ENCODE data around the gene ATP9A.

DNA sequence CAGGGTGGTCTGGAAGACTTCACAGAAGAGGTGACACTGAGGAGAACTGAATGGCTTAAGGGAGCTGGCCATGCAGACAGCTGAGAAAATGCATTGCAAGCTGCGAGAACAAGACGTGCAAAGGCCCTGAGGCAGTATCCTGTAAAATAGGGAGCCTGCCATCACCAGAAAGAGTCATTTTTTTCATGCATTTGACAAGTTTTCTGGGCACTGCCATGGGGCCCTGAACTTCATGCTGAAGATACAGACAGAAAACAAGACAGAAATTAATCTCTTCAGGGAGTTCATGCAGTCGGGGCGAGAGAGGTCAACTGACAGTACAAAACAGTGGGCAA is 196.8 kb downstream of the ATP9A start:
- no peak for TF ChIP-seq CTCF (IDR thresholded peaks at IDR 0.05)
- no peak for TF ChIP-seq POLR2A (IDR thresholded peaks at IDR 0.05)
- no peak for TF ChIP-seq POLR2AphosphoS5 (IDR thresholded peaks at IDR 0.05; ENCODE audit: insufficient read depth in 1 of 2, low read depth in 1 of 2)
